ENCODE data around the gene SLITRK5. TPM values are rescaled to one million over a fixed set of nuclear protein-coding genes. Genes with fewer than 3 reads are reported as not detected.
A peak's percentile ranks its signal among the peaks of the same experiment; 100 is the strongest.

Gene SLITRK5
- total and polyA plus RNA-seq, 2 donors (not counting 1 experiment from before 2014, with no cell fraction given): 0.09 to 0.17 TPM

DNA sequence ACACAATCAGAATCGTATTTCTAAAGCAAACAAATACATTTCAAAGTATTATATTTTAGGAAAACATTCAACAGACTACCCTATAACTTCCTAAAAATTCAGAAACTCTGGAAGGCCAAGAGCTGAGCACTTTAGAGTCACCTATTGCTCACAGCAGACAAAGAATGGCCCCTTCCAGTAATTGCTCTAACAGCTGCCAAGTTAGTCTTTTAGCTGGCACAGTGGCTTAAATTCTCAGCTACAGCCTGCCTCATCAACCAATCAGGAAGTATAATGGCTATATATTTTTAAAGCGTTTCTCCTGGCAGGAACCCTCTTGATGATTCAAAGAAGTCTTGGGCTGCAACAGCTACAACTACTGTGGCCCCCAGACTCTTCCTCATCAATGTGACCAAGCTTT, 14.9 kb upstream of the SLITRK5 start:
- H3K9me3 ChIP-seq (ENCODE audit: control insufficient read depth, insufficient read depth, low read depth, low read length): no peaks in the 10 kb centered on the region
- no peaks in the 10 kb centered on the region for H3K4me1 ChIP-seq (ENCODE audit: control insufficient read depth, extremely low read depth, insufficient read depth, low read length)
- no peaks in the 10 kb centered on the region for H3K36me3 ChIP-seq (ENCODE audit: control insufficient read depth, insufficient read depth, low read length)
- H4K20me1 ChIP-seq (ENCODE audit: control insufficient read depth, extremely low read depth, insufficient read depth, low read length): no peaks in the 10 kb centered on the region
- no peak overlapping the region for H2AFZ ChIP-seq (ENCODE audit: low read length)
- H3K79me2 ChIP-seq (ENCODE audit: control insufficient read depth, insufficient read depth, low read length): no peaks in the 10 kb centered on the region
- H3K4me2 ChIP-seq (ENCODE audit: extremely low read depth, insufficient read depth, low read length): no peak overlapping the region
- no peak overlapping the region for H3K4me3 ChIP-seq (replicated peaks in 1 of 4; ENCODE audit: control extremely low read depth in 1 of 4, insufficient read depth in 1 of 4, low read depth in 3 of 4, low read length in 4 of 4)
- no peaks in the 10 kb centered on the region for H3K27me3 ChIP-seq (ENCODE audit: control insufficient read depth, insufficient read depth, low read length)
- peak; percentile 70 to 79 for DNase-seq (ENCODE audit: low read depth in 2 of 2)
- no peak overlapping the region for H3K9ac ChIP-seq (ENCODE audit: insufficient read depth, low read length)
- no peak for TF ChIP-seq EZH2 (IDR thresholded peaks at IDR 0.05; ENCODE audit: low read length, missing control alignments)
- TF ChIP-seq, protein P1, sequence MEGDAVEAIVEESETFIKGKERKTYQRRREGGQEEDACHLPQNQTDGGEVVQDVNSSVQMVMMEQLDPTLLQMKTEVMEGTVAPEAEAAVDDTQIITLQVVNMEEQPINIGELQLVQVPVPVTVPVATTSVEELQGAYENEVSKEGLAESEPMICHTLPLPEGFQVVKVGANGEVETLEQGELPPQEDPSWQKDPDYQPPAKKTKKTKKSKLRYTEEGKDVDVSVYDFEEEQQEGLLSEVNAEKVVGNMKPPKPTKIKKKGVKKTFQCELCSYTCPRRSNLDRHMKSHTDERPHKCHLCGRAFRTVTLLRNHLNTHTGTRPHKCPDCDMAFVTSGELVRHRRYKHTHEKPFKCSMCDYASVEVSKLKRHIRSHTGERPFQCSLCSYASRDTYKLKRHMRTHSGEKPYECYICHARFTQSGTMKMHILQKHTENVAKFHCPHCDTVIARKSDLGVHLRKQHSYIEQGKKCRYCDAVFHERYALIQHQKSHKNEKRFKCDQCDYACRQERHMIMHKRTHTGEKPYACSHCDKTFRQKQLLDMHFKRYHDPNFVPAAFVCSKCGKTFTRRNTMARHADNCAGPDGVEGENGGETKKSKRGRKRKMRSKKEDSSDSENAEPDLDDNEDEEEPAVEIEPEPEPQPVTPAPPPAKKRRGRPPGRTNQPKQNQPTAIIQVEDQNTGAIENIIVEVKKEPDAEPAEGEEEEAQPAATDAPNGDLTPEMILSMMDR (conservative IDR thresholded peaks at IDR 0.05 in 1 of 2, IDR thresholded peaks at IDR 0.05 in 1 of 2; ENCODE audit: low read depth in 1 of 2, low read length in 2 of 2): no peak
- no peak overlapping the region for H3K27ac ChIP-seq (ENCODE audit: insufficient read depth, low read length)

DNA sequence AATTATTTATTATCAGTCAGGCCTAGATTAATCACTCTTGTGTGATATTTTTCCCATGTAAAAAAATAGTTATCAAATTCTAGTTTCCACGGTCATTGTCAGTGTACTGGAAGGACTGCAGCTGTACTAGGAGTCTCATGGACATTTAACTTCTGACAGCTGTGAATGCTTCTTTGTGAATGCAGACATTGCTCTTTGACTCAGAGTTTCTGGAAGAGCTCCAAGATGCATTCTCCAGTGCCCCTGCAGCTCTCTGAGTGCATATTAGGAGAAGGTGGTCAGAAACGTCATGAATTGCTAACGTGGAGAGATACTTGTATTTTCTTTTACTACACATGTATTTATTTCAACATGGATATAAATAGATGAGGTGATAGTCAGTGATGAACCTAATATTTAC, 9.7 kb upstream of the SLITRK5 start:
- H4K20me1 ChIP-seq (ENCODE audit: control insufficient read depth, extremely low read depth, insufficient read depth, low read length): no peaks in the 10 kb centered on the region
- no peaks in the 10 kb centered on the region for H3K9me3 ChIP-seq (ENCODE audit: control insufficient read depth, insufficient read depth, low read depth, low read length)
- H3K4me1 ChIP-seq (ENCODE audit: control insufficient read depth, extremely low read depth, insufficient read depth, low read length): no peaks in the 10 kb centered on the region
- H3K79me2 ChIP-seq (ENCODE audit: control insufficient read depth, insufficient read depth, low read length): no peaks in the 10 kb centered on the region
- no peak overlapping the region for H3K27ac ChIP-seq (ENCODE audit: insufficient read depth, low read length)
- TF ChIP-seq EZH2 (IDR thresholded peaks at IDR 0.05; ENCODE audit: low read length, missing control alignments): no peak
- TF ChIP-seq, protein P1 (conservative IDR thresholded peaks at IDR 0.05 in 1 of 2, IDR thresholded peaks at IDR 0.05 in 1 of 2; ENCODE audit: low read depth in 1 of 2, low read length in 2 of 2): no peak
- no peaks in the 10 kb centered on the region for H3K27me3 ChIP-seq (ENCODE audit: control insufficient read depth, insufficient read depth, low read length)
- H3K4me2 ChIP-seq (ENCODE audit: extremely low read depth, insufficient read depth, low read length): no peak overlapping the region
- H3K9ac ChIP-seq (ENCODE audit: insufficient read depth, low read length): no peak overlapping the region
- peak; percentile 80 to 88 for DNase-seq (ENCODE audit: low read depth in 2 of 2)
- no peak overlapping the region for H2AFZ ChIP-seq (ENCODE audit: low read length)
- H3K36me3 ChIP-seq (ENCODE audit: control insufficient read depth, insufficient read depth, low read length): no peaks in the 10 kb centered on the region
- H3K4me3 ChIP-seq (replicated peaks in 1 of 4; ENCODE audit: control extremely low read depth in 1 of 4, insufficient read depth in 1 of 4, low read depth in 3 of 4, low read length in 4 of 4): no peak overlapping the region

DNA sequence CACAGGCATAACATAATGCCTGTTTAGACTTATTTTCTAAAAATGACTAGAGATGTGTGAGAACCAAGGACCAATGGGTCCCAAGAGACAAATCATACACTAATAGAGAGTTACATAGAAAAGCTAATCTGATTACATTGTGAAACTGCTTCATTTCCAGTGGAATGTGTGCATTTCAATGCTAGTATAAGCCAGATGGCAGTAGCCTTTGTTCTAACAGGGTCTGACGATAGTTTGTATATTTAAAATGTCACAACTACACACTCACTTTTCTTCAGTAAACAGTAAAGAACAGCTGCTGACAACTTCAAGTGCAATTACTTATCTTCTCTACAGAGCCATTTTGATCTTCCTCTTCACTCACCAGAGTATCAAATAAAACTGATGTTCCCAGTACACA, 4.3 kb upstream of the SLITRK5 start:
- H3K4me1 ChIP-seq (ENCODE audit: control insufficient read depth, extremely low read depth, insufficient read depth, low read length): no peaks in the 10 kb centered on the region

More for the DNA sequence above, 4.3 kb upstream of the SLITRK5 start:
- Histone ChIP-seq H3K9ac (ENCODE audit: insufficient read depth, low read length) (no peak overlapping the region), H4K20me1 (ENCODE audit: control insufficient read depth, extremely low read depth, insufficient read depth, low read length) (no peaks in the 10 kb centered on the region), H3K4me3 (replicated peaks in 1 of 4; ENCODE audit: control extremely low read depth in 1 of 4, insufficient read depth in 1 of 4, low read depth in 3 of 4, low read length in 4 of 4) (no peak overlapping the region), H3K79me2 (ENCODE audit: control insufficient read depth, insufficient read depth, low read length) (no peaks in the 10 kb centered on the region), H3K36me3 (ENCODE audit: control insufficient read depth, insufficient read depth, low read length) (no peaks in the 10 kb centered on the region), H3K27ac (ENCODE audit: insufficient read depth, low read length) (no peak overlapping the region), H3K4me2 (ENCODE audit: extremely low read depth, insufficient read depth, low read length) (no peak overlapping the region), H3K9me3 (ENCODE audit: control insufficient read depth, insufficient read depth, low read depth, low read length) (no peaks in the 10 kb centered on the region), H2AFZ (ENCODE audit: low read length) (no peak overlapping the region), H3K27me3 (ENCODE audit: control insufficient read depth, insufficient read depth, low read length) (no peaks in the 10 kb centered on the region)
- DNase-seq (ENCODE audit: low read depth in 2 of 2): peak in 1 of 2 donors; percentile 68
- no peak for TF ChIP-seq EZH2 (IDR thresholded peaks at IDR 0.05; ENCODE audit: low read length, missing control alignments)
- TF ChIP-seq, protein P1 (conservative IDR thresholded peaks at IDR 0.05 in 1 of 2, IDR thresholded peaks at IDR 0.05 in 1 of 2; ENCODE audit: low read depth in 1 of 2, low read length in 2 of 2): no peak
